GM11168 (cell line): Measurements from ENCODE around the gene GHR.
"Not testable (repeated sequence)": the region's sequence is repeated elsewhere in the genome, so short reads cannot be mapped to it uniquely, and the experiment has no call there.

Source experiments
- in situ Hi-C: fragments of 300-500 bp; cut with MboI; formaldehyde crosslinking; loops from one replicate; pipeline ENCODE4 v1.12.0; 2022; ENCODE audit warnings: low sequenced_read_pairs; ENCODE audit not compliant: unreplicated experiment

Gene GHR

DNA sequence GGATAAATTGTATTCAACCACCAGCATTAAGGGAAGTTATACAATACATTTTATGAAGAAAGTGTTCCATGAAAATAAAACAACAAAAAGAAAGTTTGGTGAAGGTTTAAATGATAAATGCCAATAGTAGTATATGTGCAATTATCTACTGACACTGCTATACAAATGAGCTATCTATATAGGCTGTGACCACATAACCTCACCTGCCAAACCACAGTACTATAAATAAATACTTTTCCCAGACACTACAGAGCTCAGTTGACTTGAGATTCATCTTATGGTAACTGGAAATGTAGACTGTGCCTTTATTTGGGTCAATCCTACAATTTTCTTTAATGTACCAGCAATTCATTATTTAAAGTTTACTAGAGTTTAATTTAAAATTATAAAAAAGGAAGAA lies 252.4 kb downstream of the GHR start:
- in situ Hi-C loops: no loop called here

DNA sequence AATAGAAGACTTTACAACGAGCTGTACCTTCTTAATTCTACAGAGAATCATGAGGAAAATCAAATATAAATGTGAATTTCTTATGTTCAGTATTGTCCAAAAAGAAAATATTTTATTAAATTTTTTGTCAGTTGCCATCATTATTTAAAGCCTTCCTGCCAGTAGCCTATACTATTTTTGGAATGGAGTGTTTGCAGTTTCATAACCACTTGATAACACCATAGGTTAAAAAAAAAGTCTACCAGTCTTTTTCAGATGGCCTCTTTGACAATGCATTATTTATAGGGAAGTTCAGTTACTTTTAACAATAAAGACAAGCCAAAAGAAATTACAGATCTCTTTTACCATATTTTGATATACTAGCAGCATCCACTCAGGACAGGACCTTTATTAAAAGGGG lies 253.1 kb downstream of the GHR start:
- in situ Hi-C loops: no loop called here

DNA sequence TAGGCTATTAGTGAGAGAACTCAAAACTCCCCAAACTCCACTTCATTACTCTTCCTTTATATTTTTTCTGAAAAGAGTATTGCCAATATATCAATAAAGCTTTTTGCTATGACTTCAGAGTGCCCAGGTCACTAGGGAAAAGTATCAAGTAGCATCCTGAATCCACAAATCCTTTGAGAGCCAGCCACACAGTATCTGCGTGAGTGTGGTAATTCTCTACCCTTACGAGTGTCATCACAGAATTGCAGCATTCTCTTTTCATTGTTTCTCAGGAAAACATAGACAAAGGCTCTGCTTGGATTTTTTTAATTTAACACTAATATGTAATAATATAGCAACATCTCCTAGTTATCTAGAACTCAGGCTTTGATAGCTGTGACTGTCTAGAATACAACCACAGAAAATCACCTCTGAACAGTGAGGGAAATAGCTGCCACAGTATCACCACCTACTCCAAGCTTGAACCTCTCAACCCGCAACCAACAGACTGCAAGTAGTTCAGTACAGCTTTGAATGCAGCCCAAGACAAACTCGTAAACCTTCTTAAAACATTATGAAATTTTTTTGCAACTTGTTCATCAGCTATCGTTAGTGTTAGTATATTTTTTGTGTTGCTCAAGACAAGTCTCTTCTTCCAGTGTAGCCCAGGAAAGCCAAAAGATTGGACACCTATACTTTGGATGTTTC lies 254.1 kb downstream of the GHR start:
- in situ Hi-C loops: no loop called here

DNA sequence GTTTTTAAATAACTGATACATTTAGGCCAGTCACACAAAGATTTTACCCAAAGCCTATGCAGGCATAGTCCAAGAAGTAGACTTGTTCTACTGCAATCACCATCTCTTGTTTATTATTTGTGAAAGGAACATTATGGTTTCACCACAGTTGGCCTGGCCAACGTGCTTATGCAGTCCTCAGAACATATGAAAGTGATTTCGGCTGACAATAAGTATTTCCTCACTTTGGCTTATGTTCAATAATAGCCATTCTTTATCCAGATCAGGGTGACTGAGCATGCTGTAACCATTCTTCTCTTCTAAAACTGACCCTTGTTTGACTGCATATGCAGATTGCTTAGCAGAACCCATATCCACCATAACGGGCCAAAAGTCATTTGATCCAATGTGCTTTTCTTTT lies 256.8 kb downstream of the GHR start:
- in situ Hi-C loops: no loop called here

DNA sequence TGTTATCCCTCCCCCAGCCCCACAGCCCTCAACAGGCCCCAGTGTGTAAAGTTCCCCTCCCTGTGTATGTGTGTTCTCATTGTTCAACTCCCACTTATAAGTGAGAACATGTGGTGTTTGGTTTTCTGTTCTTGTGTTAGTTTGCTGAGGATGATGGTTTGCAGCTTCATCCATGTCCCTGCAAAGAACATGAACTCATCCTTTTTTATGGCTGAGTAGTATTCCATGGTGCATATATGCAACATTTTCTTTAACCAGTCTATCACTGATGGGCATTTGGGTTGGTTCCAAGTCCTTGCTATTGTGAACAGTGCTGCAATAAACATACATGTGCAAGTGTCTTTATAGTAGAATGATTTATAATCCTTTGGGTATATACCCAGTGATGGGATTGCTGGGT lies 261.8 kb downstream of the GHR start:
- in situ Hi-C loops: not testable (repeated sequence)

DNA sequence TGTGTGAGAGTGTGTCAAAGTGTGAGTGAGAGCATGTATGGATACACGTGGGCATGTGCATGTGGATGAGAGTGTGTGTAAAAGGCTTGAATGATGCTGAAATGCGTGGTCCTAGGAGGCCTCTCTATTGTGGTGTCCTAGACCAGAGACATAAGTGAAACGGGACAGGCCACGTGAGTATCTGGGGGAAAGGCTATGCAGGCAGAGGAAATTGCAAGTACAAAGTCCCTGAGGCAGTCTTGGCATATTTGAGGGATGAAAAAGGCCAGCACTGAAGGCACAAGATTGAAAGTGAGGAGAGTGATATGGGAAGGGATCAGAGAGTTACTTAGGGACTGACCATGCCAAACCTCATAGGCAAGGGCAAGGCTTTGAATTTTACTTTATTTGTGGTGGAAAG lies 266.2 kb downstream of the GHR start:
- in situ Hi-C loops: no loop called here

DNA sequence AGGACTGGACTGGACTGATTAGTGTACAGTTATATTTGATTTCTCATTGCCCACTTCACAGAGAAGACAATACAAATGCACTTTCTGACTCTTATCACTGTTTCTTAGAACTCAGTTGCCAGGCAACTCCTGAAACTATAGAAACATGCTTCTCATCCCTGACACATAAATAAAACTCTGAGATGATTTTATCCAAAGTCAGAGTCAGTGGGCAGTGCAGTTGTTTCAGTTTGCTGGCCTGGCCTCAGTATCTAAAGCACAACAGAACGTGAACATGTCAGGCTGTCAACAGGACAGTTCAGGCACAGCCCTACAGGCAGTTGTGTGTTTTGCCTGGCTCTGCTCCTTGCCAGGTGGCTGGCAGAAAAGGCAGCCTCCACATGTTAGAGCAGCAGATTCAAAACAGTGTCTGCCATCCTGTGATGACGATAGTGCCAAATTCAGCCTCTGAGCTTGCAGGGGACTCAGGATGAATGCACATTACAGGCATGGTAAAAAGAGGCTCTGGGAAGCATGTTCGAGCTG lies 268.2 kb downstream of the GHR start:
- in situ Hi-C loops: no loop called here

DNA sequence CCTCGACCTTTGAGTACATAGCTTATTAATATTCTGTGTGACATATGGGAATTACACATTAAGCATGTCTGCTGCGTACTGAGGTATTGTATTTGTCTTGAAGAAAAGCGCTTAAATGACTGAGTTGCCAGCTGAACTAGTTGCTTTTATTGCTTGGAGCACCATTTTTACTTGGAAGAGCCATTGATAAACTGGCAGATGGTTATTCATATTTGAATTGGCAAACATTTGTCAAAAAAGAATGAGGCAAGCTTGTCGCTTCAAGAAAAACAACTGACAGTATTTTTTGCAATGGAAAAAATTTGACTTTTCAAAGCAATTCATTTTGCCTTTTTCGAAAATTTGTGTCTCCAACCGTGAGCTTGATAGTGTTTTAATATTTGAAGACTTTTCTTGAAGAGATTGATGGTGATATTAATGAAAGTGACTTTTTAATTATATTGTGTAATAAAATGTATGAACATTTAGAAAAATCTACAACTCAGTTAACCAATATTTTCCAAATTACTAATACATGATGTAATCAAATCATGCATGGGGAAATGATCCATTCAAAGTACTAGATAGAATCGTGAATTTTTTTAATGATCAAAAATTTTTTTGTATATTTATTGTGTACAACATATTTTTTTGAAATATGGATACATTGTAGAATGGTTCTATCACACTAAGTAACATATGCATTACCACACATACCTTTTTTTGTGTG lies 278.3 kb downstream of the GHR start:
- in situ Hi-C loops: no loop called here

DNA sequence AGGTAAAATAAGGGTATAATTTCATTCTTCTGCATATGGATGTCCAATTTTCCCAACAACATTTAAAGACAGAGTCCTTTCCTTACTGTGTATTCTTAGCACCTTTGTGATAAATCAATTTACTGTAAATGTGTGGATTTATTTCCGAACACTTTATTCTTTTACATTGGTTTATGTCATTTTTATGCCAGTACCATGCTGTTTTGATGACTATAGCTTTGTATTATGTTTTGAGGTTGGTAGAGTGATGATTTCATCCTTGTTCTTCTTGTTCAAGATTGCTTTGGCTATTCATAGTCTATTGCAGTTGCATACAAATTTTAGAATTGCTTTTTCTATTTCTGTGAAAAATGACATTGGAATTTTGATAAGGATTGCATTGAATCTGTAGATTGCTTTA lies 280.0 kb downstream of the GHR start:
- in situ Hi-C loops: no loop called here

DNA sequence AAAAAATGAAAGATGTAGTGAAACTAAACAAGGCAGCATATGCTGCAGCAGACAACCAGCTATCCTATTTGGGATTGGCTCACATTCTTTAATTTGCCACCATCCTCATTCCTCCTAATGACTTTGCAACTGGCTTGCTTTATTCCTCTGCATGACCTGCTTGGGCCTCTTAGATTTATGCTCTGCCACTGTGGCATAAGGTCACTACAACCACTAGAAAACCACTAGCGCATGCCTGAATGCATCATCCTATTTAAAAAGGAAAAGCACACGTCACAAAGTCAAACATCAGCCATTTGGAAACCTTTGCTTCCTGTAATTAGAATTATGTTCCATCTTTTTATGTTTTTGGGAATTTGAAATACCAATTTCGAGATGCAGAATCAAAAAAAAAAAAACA lies 292.5 kb downstream of the GHR start:
- in situ Hi-C loops: no loop called here

DNA sequence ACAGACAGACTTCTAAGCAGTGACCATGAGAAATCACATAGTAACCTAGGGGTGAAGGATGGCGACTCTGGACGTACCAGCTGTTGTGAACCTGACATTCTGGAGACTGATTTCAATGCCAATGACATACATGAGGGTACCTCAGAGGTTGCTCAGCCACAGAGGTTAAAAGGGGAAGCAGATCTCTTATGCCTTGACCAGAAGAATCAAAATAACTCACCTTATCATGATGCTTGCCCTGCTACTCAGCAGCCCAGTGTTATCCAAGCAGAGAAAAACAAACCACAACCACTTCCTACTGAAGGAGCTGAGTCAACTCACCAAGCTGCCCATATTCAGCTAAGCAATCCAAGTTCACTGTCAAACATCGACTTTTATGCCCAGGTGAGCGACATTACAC lies 295.4 kb downstream of the GHR start:
- in situ Hi-C loops: no loop called here

DNA sequence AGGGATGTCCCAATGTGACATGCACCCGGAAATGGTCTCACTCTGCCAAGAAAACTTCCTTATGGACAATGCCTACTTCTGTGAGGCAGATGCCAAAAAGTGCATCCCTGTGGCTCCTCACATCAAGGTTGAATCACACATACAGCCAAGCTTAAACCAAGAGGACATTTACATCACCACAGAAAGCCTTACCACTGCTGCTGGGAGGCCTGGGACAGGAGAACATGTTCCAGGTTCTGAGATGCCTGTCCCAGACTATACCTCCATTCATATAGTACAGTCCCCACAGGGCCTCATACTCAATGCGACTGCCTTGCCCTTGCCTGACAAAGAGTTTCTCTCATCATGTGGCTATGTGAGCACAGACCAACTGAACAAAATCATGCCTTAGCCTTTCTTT lies 295.8 kb downstream of the GHR start:
- in situ Hi-C loops: no loop called here

DNA sequence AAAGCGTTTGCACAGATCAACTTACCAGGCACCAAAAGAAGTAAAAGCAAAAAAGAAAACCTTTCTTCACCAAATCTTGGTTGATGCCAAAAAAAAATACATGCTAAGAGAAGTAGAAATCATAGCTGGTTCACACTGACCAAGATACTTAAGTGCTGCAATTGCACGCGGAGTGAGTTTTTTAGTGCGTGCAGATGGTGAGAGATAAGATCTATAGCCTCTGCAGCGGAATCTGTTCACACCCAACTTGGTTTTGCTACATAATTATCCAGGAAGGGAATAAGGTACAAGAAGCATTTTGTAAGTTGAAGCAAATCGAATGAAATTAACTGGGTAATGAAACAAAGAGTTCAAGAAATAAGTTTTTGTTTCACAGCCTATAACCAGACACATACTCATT lies 297.0 kb downstream of the GHR start:
- in situ Hi-C loops: no loop called here

DNA sequence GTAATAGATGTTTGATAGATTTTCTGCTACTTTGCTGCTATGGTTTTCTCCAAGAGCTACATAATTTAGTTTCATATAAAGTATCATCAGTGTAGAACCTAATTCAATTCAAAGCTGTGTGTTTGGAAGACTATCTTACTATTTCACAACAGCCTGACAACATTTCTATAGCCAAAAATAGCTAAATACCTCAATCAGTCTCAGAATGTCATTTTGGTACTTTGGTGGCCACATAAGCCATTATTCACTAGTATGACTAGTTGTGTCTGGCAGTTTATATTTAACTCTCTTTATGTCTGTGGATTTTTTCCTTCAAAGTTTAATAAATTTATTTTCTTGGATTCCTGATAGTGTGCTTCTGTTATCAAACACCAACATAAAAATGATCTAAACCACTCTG lies 298.2 kb downstream of the GHR start:
- in situ Hi-C loops: no loop called here

DNA sequence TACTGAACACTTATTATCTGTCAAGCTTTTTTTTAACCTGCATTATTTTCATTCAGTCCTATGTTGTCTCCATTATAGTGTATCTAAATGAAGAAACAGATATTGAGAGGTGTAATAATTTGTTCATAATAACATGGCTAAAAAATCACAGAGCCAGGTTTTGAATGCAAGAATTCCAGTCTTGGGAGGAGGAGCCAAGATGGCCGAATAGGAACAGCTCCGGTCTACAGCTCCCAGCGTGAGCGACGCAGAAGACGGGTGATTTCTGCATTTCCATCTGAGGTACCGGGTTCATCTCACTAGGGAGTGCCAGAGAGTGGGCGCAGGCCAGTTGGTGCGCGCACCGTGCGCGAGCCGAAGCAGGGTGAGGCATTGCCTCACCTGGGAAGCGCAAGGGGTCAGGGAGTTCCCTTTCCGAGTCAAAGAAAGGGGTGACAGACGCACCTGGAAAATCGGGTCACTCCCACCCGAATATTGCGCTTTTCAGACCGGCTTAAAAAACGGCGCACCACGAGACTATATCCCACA lies 311.4 kb downstream of the GHR start:
- in situ Hi-C loops: not testable (repeated sequence)

DNA sequence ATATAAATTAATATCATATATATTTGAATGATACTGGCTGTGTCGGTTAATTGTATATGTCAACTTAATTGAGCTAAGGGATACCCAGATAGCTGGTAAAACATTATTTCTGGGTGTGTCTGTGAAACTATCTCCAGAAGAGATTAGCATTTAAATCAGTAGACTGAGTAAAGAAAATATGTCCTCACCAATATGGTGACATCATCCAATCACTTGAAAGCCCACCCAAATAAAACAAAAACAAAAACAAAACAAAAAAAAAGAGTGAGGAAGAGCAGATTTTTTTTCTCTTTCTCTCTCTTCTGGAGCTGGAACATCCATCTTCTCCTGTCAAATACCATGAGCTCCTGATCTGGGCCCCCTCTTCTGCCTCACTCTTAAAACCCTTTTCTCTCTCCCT lies 317.7 kb downstream of the GHR start:
- in situ Hi-C loops: no loop called here

DNA sequence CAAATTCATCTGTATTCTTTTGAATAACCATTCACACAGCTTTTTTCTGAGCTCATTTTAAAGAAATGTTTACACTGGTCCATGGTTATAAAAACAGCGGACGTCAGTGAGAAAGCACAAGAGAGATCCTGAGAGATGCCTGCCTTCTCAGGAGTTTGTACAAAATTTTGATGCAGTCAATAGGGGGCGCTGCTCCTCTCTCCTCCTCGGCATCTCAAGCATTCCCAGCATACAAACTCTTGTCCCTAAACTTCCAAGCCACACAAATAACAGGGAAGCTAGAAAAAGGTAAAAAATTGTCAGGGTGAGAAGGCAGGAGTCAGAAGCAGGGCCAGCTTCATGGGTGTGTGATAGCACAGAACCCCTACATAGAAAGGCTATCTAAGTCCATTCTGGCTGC lies 322.2 kb downstream of the GHR start:
- in situ Hi-C loops: no loop called here

DNA sequence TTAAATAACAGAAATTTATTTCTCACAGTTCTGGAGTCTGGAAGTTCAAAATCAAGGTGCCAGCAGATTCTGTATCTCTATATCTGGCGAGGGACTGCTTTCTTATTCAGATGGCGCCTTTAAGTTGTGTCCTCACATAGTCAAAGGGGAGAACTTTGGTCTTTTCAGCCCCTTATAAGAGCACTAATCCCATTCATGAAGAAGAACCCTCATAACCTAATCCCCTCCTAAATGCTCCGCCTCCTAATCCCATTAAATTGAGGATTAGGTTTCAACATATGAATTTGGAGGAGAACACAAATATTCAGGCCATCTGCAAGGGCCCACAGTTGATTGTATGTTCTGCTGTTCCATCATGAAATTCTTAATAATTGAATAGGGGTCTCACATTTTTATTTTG lies 322.6 kb downstream of the GHR start:
- in situ Hi-C loops: no loop called here

DNA sequence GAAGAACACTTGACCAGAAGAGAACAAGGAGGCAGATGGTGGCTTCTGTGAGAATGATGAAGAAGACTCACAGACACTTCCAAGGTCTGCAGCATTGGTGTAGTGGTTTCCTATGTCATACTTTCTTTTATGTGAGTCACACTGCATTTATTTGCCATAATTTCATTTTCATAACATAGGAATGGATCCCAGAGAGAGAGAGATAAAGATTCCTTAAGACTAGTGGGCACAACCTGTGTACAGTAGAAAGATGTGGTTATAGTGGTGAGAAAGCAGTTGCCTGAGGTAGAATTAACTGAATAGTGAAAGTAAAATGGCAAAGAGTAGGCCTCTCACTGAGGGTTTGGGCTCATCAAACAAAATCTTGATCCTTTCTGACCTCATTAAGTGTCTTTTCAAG lies 325.8 kb downstream of the GHR start:
- in situ Hi-C loops: no loop called here

DNA sequence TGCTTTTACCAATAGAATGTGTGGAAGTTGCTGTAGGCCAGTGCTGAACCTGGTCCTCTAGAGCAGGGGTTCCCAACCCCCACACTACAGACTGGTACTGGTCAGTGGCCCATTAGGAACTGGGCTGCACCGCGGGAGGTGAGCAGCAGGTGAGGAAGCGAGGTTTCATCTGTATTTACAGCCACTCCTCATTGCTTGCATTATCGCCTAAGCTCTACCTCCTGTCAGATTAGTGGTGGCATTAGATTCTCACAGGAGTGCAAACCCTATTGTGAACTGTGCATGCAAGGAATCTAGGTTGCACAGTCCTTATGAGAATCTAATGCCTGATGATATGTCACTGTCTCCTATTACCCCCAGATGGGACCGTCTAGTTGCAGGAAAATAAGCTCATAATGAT lies 327.3 kb downstream of the GHR start:
- in situ Hi-C loops: no loop called here

DNA sequence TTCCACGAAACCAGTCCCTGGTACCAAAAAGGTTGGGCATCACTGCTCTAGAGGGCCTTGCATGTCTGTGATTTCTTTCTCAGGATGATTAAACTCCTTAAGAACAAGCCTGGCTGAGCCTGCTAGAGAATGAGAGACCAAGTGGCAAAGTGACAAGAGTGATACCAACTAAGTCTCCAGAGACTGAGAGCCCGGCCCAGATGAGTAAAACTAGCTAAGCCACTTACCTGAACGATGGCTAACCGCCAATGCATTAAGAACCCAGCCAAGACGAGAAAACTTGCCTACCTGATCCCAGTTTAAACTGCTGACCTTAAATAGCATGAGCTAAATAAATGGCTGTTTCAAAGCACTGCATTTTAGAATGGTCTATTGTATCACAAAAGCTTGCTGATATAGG lies 327.8 kb downstream of the GHR start:
- in situ Hi-C loops: no loop called here

DNA sequence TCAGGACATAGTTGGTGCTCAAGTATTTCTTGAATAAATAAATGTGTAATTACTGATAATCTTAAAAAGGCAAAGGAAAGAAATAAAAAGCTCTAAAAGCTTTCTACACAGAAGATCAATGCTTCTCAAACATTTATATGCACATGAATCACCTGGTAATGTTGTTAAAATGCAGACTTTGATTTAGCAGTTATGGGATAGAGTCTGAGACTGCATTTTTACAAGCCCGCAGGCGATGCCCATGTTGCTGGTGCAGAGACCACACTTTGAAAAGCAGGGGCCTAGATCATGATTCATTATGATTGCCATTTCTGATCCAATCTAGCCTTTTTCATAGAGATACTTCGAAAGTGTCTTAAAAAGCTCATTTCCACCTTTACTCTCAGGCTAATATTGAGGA lies 329.9 kb downstream of the GHR start:
- in situ Hi-C loops: no loop called here
